Neural progenitor cell (in vitro differentiated cells): ENCODE data around the gene SLC10A3. TPM values are rescaled to one million over a fixed set of nuclear protein-coding genes. Genes with fewer than 3 reads are reported as not detected.

Experiments used
- DNase-seq: peaks from one replicate; pipeline ENCODE4 v3.0.0-alpha.2; 2016; ENCODE audit warnings: low spot score
- H2AFZ ChIP-seq: fragments of 200-600 bp; sonication (generic); replicated peaks from 2 replicates; pipeline ENCODE4 v1.6.1; 2016; ENCODE audit warnings: antibody characterized with exemption
- H3F3A ChIP-seq: fragments of 200-600 bp; sonication (generic); 2 replicates; pipeline ENCODE4 v1.6.1; 2016; ENCODE audit warnings: antibody characterized with exemption, low read depth
- H3K27ac ChIP-seq: fragments of 200-600 bp; sonication (generic); 2 replicates; pipeline ENCODE4 v1.5.1; 2016; ENCODE audit warnings: mild to moderate bottlenecking
- H3K27me3 ChIP-seq: fragments of 200-600 bp; sonication (generic); 2 replicates; pipeline ENCODE4 v1.6.1; 2016; ENCODE audit warnings: mild to moderate bottlenecking, moderate library complexity
- H3K36me3 ChIP-seq: fragments of 200-600 bp; sonication (generic); 2 replicates; pipeline ENCODE4 v1.5.1; 2016
- H3K4me1 ChIP-seq: fragments of 200-600 bp; sonication (generic); 2 replicates; pipeline ENCODE4 v1.6.1; 2016; ENCODE audit warnings: mixed run types
- H3K4me2 ChIP-seq: fragments of 200-600 bp; sonication (generic); 2 replicates; pipeline ENCODE4 v1.6.1; 2016
- H3K4me3 ChIP-seq: fragments of 200-600 bp; sonication (generic); 2 replicates; pipeline ENCODE4 v1.5.1; 2016
- H3K79me2 ChIP-seq: fragments of 200-600 bp; sonication (generic); 2 replicates; pipeline ENCODE4 v1.6.1; 2016; ENCODE audit warnings: low read depth
- H3K9ac ChIP-seq: fragments of 200-600 bp; sonication (generic); 2 replicates; pipeline ENCODE4 v1.6.1; 2016
- H3K9me3 ChIP-seq: fragments of 200-600 bp; sonication (generic); 2 replicates; pipeline ENCODE4 v1.5.1; 2016; ENCODE audit warnings: low read depth
- H4K20me1 ChIP-seq: fragments of 200-600 bp; sonication (generic); 2 replicates; pipeline ENCODE4 v1.6.1; 2016; ENCODE audit warnings: low read depth
- H3K27ac Mint-ChIP-seq: 3 replicates; pipeline ENCODE4 v1.8.0; 2021; ENCODE audit warnings: mixed read lengths
- H3K27me3 Mint-ChIP-seq: 2 replicates; pipeline ENCODE4 v1.8.0; 2022; ENCODE audit warnings: low read depth, mild to moderate bottlenecking, inconsistent platforms, moderate library complexity, mixed read lengths; ENCODE audit not compliant: insufficient read depth
- H3K36me3 Mint-ChIP-seq: 3 replicates; pipeline ENCODE4 v1.8.0; 2021; ENCODE audit warnings: mixed read lengths
- H3K4me1 Mint-ChIP-seq: 3 replicates; pipeline ENCODE4 v1.8.0; 2021; ENCODE audit warnings: mixed read lengths
- H3K4me3 Mint-ChIP-seq: 3 replicates; pipeline ENCODE4 v1.8.0; 2021; ENCODE audit warnings: mild to moderate bottlenecking, moderate library complexity, mixed read lengths
- H3K9me3 Mint-ChIP-seq: 3 replicates; pipeline ENCODE4 v1.8.0; 2020; ENCODE audit warnings: mixed read lengths
- CTCF ChIP-seq: fragments of 200-600 bp; sonication (generic); IDR thresholded peaks from 2 replicates; pipeline ENCODE4 v1.5.1; 2017; ENCODE audit warnings: antibody characterized with exemption, mild to moderate bottlenecking
- EZH2 ChIP-seq: fragments of 200-600 bp; sonication (generic); IDR thresholded peaks from 2 replicates; pipeline ENCODE4 v1.6.1; 2017; ENCODE audit warnings: antibody characterized with exemption, mild to moderate bottlenecking, moderate library complexity
- EZH2phosphoT487 ChIP-seq: fragments of 200-600 bp; sonication (generic); IDR thresholded peaks from 2 replicates; pipeline ENCODE4 v1.6.1; 2017; ENCODE audit warnings: antibody characterized with exemption
- total RNA-seq: library from RNA; depleted of rRNA; stranded (reverse); fragments of >200 nt; gene quantifications from 2 replicates; pipeline ENCODE4 v1.2.3, GENCODE V29; 2015; ENCODE audit warnings: low replicate concordance

The SLC10A3 gene
- total RNA-seq, 1 donor from 2014 or later: 3.5 TPM

GRCh38 chrX:154530286-154530685 is 39.9 kb upstream of the SLC10A3 start:
- H3F3A ChIP-seq: peaks cover 4% of the 10 kb centered on the region
- H4K20me1 ChIP-seq: no peaks in the 10 kb centered on the region
- peaks cover 8% of the 10 kb centered on the region for H3K4me1 Mint-ChIP-seq
- H3K27me3 Mint-ChIP-seq: peaks cover 7% of the 10 kb centered on the region
- no peak overlapping the region for H3K4me2 ChIP-seq
- H3K4me3 Mint-ChIP-seq: no peak overlapping the region
- no peak overlapping the region for H3K4me3 ChIP-seq
- H2AFZ ChIP-seq: no peak overlapping the region
- peaks cover 3% of the 10 kb centered on the region for H3K4me1 ChIP-seq
- DNase-seq: no peak
- peaks cover 3% of the 10 kb centered on the region for H3K36me3 Mint-ChIP-seq
- H3K9me3 Mint-ChIP-seq: peaks cover 12% of the 10 kb centered on the region
- H3K27me3 ChIP-seq: peaks cover 5% of the 10 kb centered on the region
- H3K9me3 ChIP-seq: no peaks in the 10 kb centered on the region
- H3K9ac ChIP-seq: no peak overlapping the region
- H3K36me3 ChIP-seq: no peaks in the 10 kb centered on the region
- H3K27ac Mint-ChIP-seq: no peak overlapping the region
- no peaks in the 10 kb centered on the region for H3K79me2 ChIP-seq
- no peak for TF ChIP-seq EZH2phosphoT487
- no peak for TF ChIP-seq CTCF
- TF ChIP-seq EZH2: no peak
- no peak overlapping the region for H3K27ac ChIP-seq

GRCh38 chrX:154529206-154529612 is 38.8 kb upstream of the SLC10A3 start:
- peaks cover 7% of the 10 kb centered on the region for H3K27me3 Mint-ChIP-seq
- Histone ChIP-seq H3K27me3 (peaks cover 11% of the 10 kb centered on the region), H3K36me3 (no peaks in the 10 kb centered on the region), H3F3A (peaks cover 4% of the 10 kb centered on the region), H3K4me1 (peaks cover 3% of the 10 kb centered on the region), H3K4me3 (no peak overlapping the region), H3K4me2 (no peak overlapping the region), H2AFZ (no peak overlapping the region), H3K9me3 (no peaks in the 10 kb centered on the region), H3K79me2 (no peaks in the 10 kb centered on the region), H3K9ac (no peak overlapping the region), H4K20me1 (no peaks in the 10 kb centered on the region), H3K27ac (no peak overlapping the region)
- H3K4me3 Mint-ChIP-seq: peak overlapping the region; percentile 18
- peaks cover 12% of the 10 kb centered on the region for H3K9me3 Mint-ChIP-seq
- peaks cover 8% of the 10 kb centered on the region for H3K4me1 Mint-ChIP-seq
- TF ChIP-seq EZH2: no peak
- no peak for TF ChIP-seq EZH2phosphoT487
- TF ChIP-seq CTCF: no peak
- peaks cover 3% of the 10 kb centered on the region for H3K36me3 Mint-ChIP-seq
- no peak overlapping the region for H3K27ac Mint-ChIP-seq
- DNase-seq: no peak

DNA sequence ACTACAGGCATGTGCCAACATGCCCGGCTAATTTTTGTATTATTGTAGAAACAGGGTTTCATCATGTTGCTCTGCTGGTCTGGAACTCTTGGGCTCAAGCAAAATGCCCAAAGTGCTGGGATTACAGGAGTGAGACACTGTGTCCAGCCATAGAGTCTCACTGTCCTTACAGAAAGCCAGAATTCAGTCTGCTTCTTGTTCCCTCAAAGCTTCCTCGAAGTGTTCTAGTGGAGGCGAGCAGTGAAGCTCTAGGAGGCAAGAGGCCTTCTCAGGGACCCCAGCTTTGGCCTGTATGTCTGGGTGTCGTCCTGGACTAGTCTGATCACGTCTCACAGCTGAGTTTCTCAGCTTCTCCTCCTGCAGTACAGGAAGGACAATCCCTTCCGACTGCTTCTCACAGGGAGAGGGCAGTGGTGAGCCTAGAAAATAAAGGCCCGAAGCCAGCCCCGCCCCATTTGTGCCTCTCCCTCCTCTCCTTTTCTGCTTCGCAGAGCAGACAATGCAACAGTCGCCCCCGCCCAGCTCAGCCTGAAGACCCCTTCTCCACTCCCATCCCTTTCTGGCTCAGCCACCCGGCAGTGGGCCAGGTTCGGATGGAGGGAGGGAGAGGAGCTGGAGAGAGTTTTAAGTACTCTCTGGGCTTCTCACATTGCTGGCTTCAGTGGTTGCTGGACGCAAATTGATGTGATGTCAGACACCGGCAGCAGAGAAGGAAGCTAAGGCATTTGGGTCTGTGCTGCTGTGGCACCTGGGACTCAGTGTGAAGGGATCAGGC is 36.7 kb upstream of the SLC10A3 start:
- no peak overlapping the region for H3K9ac ChIP-seq
- no peak for TF ChIP-seq EZH2
- TF ChIP-seq CTCF: peak; percentile 52
- TF ChIP-seq EZH2phosphoT487: no peak
- H2AFZ ChIP-seq: no peak overlapping the region
- H3K9me3 ChIP-seq: no peaks in the 10 kb centered on the region
- Mint-ChIP-seq H3K9me3 (peaks cover 13% of the 10 kb centered on the region), H3K4me3 (peak overlapping the region; percentile 50), H3K27me3 (peaks cover 8% of the 10 kb centered on the region), H3K27ac (peak overlapping the region; percentile 60), H3K4me1 (peaks cover 8% of the 10 kb centered on the region), H3K36me3 (peaks cover 3% of the 10 kb centered on the region)
- H3K4me2 ChIP-seq: peak overlapping the region; percentile 70
- no peaks in the 10 kb centered on the region for H3K79me2 ChIP-seq
- no peak overlapping the region for H3K27ac ChIP-seq
- H4K20me1 ChIP-seq: no peaks in the 10 kb centered on the region
- H3K4me1 ChIP-seq: peaks cover 3% of the 10 kb centered on the region
- peaks cover 4% of the 10 kb centered on the region for H3F3A ChIP-seq
- H3K4me3 ChIP-seq: peak overlapping the region; percentile 33
- no peaks in the 10 kb centered on the region for H3K36me3 ChIP-seq
- H3K27me3 ChIP-seq: peaks cover 27% of the 10 kb centered on the region
- peak; percentile 88 for DNase-seq
